CD4-positive, alpha-beta T cell treated with Interferon gamma for 1 hour (primary cell): ENCODE results near the gene SMIM1.

Experiments used
- DNase-seq: peaks from one replicate; pipeline ENCODE4 v3.0.0-alpha.2; 2020

SMIM1 gene, protein sequence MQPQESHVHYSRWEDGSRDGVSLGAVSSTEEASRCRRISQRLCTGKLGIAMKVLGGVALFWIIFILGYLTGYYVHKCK

DNA sequence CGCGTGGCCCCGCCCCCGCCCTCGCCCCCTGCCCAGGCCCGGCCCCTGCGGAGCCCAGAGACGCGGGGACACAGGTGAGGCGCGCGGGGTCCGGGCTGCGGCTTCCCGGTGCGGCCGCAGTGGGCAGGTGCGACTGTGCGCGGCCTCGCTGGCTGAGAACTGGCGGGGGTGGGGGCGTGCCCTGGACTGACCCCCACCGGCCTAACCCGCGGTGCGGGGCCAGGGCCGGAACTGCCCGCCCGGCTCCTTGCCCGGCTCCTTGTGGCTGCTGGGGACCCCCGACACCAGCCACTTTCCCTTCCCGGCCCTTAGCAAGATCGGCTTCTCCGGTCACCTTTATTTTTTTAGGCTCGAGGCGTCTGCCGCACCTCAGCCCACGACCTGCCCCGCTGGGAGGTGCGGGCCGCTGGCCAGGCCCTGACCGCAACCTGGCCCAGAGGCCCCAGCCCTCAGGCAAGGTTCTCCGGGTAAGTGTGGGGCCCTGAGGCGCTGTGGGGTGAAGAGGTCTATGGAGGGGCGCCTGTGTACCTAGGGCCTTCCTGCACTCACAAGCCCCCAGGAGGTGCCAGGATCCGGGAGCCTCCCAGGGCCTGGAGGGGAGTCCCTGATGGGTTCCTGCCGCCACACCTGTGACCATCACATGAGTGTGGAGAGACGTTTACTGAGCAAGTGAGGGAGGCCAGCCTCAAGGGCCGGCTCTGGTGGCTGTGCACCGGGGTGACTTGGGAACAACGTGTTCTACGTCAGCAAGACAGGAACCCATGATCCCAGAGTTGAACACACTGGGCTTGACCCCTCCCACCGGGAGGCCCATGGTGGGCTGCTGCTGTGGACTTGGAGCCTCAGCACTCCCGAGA, at the start of gene SMIM1:
Gene SMIM1 (plus strand): TSS at position 35 of the 857 bp plus-strand sequence. CDS start 2,625 bp downstream, outside the sequence.
- no peak for DNase-seq

DNA sequence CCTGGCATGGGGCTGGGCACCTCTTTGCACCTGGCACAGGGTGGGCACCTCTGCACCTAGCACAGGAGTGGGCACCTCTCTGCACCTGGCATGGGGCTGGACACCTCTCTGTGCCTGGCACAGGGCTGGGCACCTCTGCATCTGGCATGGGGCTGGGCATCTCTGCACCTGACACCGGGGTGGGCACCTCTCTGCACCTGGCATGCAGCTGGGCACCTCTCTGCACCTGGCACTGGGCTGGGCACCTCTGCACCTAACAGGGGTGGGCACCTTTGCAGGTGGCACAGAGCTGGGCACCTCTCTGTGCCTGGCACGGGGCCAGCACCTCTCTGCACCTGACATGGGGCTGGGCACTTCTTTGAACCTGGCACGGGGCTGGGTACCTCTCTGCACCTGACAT, 49.7 kb upstream of the SMIM1 start:
- DNase-seq = no peak

DNA sequence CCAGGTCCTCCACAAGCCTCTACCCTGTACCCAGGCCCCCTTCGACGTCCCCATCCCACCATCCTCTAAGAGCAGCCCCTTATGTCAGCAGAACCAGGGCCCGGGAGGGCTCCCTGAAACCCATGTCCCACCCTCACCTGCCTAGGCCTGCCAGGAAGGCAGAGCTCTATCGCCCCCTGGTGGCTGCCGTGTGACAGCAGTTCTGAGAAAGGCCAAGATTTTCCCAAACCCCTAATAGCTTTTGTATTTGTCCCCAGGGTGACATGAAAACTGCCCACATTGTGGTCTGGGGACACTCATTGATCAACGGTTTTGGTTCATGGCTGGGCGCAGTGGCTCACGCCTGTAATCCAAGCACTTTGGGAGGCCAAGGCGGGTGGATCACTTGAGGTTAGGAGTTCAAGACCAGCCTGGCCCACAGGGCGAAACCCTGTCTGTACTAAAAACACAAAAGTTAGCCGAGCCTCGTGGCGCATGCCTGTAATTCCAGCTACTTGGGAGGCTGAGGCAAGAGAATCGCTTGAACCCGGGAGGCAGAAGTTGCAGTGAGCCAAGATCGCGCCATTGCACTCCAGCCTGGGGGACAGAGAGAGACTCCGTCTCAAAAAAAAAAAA, 48.0 kb upstream of the SMIM1 start:
- peak; percentile 62 for DNase-seq

DNA sequence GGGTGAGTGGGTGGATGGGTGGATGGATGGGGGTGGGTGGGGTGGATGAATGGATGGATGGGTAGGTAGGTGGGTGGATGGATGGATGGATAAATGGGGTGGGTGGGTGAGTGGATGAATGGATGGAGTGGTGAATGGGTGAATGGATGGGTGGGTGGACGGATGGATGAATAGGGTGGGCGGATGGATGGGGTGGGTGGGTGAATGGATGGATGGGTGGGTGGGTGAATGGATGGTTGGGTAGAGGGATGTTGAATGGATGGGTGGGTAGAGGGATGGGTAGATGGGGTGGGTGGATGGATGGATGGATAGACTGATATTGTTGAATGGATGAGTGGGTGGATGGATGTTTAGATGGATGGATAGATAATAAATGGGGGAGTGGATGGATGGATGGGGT, 47.2 kb upstream of the SMIM1 start:
- no peak for DNase-seq

DNA sequence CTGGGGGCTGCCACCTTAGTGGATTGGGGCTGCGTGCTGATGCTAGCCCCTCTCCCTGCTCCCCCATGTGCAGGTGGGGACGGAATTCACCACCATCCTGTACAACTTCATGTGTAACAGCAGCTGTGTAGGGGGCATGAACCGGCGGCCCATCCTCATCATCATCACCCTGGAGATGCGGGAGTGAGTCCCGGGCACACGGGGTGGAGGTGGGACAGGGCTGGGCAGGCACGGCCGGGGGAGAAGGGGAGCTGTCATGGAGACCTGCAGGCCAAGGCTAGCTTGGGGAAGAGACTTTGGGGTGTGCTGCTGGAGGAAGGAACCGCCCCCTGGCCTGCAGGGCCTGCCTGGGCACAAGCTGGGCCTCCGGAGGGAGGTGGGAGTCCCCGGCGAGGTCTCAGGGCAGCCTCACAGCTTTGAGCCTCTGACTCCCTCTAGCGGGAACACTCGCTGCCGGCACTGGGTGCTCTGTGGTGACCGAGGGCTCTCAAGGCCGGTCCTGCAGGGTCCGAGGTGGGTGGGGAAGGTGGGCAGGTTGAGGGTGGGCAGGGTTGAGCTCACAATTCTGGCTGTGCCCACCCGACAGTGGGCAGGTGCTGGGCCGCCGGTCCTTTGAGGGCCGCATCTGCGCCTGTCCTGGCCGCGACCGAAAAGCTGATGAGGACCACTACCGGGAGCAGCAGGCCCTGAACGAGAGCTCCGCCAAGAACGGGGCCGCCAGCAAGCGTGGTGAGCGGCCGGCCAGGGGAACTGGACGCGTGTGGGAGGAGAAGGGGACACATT, 45.3 kb upstream of the SMIM1 start:
- no peak for DNase-seq

DNA sequence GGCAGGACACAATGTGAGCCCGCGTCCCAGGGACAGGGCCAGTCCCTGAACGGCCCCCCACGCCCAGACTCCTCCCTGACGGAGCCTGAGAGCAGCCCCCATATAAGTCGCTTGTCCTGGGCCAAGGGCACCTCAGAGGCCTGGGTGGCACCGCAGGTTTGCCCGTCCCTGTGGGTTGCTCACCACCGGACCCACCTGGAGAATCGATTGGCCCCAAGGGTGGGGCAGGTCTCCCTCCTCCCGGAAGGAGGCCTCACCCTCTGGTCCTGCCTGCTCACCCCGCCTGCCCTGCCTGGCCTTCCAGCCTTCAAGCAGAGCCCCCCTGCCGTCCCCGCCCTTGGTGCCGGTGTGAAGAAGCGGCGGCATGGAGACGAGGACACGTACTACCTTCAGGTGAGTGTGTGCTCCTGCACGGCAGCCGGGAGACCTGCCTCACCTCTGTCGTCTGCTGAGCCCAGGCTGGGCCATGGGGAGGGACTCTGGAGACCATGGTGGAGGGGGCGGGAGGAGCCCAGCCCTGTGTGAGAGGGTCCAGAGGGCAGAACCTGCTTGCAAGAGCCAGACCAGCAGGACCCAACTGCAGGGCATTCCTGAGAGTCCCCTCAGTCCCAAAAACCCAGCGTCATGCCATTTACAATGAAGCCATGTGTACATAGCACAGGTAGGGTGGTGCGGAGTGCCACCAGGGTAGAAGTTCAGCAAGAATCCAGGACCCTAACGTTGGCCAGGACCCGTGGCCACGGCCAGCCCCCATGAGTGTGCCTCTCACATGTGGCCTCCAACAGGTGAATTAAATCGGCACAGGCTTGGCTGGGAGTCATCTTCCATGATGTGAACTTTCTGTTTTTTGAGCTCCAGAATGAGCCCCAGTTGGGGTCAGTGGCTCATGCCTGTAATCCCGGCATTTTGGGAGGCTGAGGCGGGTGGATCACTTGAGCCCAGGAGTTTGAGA, 44.4 kb upstream of the SMIM1 start:
- DNase-seq = no peak

DNA sequence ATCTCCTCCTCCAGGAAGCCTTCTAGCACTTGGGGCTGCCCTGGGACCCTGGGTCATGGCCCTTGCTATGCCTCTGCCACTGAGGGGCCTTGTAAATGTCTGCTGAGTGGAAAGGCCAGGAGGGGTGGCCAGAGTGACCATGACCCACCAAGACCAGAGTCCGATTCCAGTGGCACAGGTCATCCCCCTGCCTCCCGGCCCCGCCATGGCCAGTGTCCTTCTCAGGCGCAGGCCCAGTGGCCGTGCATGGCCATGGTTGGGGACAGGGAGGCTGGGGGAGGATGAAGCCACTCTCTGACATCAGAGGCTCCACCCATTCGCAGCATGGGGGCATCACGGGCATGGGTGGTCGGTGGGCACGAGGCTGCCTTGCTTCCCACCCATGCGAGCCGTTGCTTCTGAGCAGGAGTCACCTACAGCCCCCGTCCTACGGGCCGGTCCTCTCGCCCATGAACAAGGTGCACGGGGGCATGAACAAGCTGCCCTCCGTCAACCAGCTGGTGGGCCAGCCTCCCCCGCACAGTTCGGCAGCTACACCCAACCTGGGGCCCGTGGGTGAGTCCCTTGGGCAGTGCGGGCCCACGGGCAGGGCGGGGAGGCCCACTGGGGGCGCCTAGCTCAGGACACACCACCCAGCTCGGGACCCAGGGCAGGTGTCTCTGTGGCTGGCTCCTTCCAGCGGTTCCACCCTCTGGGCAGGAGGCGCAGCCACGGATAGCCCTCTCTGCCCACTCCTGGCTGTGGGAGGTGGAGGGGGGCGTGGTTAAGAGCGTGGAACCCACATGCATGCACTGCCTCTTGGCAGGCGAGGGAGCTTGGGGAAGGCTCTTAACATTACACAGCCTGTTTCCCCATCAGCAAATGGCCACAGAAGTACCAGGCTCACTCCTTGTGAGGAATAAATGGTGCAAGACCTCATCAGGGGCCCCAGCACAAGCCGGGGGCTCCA, 42.7 kb upstream of the SMIM1 start:
- no peak for DNase-seq

DNA sequence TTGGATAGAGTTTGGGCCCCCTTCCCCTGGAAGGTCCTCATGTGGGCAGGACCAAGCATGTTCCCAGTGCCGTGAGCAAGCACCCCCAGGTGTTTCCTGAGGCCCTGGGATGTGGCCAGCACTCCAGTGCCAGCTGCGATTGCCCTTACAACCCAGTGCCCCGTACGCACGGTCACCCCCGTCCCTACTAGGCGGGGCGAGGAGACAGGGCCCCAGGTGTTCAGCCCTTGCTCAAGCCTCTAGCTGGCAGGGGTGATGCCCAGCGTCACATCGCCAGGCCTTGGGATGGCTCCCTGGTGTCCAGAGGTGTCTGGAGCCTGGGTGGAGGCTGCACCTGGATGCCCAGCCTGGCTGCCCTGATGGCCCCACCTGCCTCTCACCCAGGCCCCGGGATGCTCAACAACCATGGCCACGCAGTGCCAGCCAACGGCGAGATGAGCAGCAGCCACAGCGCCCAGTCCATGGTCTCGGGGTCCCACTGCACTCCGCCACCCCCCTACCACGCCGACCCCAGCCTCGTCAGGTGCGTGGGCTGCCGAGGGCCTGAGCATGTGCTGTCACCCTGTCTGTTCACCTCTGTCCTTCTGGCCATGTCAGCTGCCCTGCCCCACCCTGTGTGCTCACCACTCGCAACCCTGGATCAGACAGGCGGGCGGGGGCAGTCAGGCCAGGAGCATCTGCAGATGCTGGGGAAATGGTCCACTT, 41.9 kb upstream of the SMIM1 start:
- no peak for DNase-seq

DNA sequence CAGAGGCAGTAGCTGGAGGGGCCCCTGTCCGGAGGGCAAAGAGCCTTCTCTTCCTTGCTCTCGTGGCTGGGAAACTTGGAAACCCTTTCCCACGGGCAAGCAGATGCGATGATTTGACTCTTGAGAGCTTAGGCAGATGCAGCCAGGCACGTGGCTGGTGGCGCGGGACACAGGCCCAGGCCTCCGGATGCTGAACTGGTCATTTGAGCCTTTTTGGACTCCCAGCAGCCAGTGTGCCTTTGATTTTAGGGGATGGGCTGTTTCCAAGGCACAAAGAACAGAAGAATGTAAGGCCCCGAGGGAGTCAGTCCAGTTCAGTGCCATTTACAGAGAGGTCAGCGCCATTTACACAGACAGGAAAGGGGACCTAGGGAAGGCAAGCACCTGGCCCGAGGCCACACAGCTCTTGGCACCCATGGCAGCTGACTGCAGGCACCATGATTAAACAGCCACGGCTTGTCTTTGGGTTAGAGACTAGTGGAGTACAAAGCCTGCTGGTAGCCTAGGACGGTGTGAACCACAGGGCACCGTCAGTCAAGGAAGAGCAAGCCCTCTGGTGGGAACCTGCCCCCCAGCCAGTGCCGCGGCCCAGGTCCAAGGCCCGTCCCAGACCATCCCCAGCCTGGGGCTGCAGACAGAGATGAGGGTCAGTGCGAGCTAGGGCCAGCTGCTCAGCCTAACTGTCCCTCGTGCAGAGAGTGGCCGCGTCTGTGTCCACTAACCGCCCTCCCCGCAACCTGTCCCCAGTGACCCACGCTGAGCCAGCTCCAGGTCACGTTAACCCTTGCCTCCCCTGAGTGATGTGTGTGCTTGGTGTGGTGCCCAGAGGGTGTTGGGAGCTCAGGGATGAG, 40.7 kb upstream of the SMIM1 start:
- no peak for DNase-seq

DNA sequence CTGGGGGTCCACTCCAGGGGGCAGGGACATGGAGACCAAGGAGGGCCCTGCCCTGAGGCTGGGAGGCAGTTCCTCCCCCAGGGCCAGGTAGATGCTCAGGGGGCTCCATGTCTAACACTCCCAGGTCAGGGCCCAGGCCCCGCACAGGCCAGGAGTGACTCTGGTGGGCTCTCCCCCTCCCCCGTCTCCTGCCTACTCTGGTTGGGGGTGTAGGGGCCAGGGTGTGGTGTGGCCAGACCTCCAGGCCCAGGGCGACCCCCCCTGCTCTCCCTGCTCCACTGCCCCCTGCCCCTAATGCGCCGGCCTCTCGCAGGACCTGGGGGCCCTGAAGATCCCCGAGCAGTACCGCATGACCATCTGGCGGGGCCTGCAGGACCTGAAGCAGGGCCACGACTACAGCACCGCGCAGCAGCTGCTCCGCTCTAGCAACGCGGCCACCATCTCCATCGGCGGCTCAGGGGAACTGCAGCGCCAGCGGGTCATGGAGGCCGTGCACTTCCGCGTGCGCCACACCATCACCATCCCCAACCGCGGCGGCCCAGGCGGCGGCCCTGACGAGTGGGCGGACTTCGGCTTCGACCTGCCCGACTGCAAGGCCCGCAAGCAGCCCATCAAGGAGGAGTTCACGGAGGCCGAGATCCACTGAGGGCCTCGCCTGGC, 40.0 kb upstream of the SMIM1 start:
- DNase-seq = no peak

DNA sequence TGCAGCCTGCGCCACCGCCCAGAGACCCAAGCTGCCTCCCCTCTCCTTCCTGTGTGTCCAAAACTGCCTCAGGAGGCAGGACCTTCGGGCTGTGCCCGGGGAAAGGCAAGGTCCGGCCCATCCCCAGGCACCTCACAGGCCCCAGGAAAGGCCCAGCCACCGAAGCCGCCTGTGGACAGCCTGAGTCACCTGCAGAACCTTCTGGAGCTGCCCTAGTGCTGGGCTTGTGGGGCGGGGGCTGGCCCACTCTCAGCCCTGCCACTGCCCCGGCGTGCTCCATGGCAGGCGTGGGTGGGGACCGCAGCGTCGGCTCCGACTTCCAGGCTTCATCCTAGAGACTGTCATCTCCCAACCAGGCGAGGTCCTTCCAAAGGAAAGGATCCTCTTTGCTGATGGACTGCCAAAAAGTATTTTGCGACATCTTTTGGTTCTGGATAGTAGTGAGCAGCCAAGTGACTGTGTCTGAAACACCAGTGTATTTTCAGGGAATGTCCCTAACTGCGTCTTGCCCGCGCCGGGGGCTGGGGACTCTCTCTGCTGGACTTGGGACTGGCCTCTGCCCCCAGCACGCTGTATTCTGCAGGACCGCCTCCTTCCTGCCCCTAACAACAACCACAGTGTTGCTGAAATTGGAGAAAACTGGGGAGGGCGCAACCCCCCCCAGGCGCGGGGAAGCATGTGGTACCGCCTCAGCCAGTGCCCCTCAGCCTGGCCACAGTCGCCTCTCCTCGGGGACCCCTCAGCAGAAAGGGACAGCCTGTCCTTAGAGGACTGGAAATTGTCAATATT, 39.3 kb upstream of the SMIM1 start:
- DNase-seq = no peak

DNA sequence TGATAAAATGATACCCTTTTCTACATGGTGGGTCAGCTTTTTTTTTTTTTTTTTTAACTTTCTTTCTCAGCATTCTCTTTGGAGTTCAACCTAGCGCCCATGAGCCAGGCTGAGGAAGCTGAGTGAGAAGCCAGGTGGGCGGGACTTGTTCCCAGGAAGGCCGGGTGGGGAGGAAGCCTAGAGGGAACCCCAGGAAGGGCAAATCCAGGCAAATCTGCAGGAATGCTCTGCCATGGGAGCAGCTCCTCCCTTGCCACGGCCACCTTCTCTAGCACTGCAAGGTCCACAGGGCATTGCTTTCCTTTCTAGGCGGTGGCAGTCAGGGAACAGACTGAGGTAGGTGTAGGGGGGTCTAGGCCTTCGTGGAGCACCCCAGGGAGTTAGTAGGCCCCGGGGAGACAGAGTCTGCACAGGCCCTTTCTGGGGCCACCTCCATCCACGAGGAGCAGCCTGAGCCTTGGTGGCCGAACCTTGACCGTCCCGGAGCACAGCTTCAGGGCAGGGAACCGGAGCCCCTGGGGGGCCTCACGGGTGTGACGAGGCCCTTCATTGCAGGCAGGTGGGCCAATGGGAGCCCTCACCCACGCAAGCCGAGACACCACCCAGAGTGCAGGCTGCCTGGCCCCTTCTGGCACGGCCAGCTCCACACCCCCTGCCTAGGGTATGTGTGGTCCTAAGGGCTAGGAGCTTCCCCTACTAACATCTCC, 38.5 kb upstream of the SMIM1 start:
- no peak for DNase-seq

DNA sequence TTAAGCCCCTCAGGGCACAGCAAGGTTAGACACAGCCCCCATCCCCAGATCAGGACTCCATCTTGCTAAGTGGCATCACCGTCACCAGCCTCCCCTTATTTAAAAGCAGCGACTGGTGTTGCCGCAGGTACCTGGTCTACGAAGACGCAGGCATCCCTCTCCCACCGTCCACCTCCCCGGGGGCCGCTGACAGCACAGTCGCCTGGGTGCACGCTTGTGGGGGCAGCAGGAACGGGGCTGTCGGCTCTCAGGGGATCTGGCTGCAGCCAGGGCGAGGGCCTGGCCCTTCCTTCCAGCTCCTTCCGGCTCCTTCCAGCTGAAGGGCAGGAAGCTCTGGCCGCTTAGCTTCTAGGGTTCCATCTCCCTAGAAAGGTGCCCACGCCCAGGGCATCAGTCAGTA, 37.9 kb upstream of the SMIM1 start:
- no peak for DNase-seq

DNA sequence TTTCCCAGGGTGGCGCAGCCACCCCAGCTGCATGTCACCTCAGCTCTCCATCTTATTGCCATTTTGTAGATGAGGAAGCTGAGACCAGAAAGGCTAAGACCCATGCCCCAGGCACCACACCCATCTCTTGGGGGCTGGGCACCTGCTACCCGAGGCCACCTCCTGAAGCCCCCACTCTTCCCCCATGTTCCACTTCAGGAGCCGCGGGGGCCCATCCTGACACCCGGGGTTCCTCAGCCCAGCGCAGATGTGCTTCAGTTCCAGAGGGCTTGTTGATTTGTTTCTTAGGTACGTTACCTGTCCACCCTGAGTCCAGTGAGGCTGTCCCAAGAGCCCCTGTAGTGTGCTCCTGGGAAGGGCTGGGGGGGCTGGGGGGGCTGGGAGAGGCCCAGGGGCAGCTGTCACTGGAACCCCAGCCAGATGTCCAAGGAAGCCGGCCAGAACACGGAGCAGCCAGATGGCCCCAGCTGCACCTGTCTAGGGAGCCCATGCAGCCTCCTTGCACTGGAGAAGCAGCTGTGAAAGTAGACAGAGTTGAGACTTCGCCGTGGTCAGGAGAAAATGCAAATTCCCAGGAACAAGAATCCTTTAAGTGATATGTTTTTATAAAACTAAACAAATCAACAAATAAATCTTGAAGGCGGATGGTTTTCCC, 37.4 kb upstream of the SMIM1 start:
- DNase-seq = no peak

DNA sequence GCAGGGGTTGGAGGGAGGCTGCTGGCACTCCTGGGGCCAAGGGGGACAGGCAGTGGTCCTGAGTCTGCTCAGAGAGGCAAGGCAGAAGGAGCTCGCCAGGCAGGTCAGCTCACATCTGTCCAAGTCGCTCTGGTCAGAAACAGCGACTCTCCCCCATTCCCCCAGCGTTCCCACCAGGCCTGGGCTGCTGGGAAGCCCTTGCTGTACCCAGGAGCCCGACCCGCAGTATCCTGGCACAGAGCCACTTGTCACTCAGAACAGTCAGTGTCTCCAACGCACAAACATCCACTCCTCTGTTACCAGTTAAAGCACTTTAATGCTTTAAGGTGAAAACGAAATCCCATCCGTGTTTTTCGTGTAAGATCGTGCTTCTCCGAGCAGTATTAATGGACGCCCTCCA, 36.9 kb upstream of the SMIM1 start:
- no peak for DNase-seq

DNA sequence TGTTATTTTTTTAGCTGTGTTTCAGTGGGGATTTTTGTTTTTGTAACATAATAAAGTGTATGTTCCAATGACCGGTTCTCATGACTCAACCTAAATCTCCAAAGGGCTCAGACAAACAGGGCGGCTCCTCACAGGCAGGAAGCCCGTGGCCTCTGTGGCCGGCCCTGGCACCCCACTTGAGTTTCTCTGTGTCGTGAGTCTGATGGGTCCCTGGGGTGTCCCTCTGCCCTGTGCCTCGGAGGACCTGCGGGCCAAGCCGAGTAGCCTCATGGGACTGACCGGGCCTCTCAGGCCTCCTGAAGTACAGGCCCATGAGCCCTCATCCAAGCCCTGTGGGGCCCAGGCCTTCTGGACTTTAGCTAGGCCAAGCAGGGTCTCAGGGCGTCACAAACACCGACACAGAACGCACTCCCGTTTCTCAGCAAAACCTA, 36.4 kb upstream of the SMIM1 start:
- DNase-seq = no peak

DNA sequence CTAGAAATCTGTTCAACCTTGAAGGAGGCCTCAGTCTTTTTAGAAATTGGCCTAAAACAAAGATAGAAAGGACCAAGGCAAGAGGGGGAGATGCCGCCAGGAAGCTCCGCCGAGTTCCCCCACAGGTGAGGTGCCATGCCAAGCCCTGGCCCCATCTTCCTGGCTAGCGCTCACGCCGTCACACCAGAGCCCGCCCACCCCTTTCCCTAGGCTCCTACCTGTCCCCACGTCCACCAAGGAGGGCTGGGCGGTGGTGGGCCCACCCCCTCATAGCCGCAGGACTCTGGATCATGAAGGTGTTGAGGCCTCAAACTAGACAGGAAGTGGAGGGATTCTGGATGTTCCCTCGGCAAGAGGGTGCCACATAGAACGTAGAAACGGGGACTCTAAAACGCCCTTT, 35.8 kb upstream of the SMIM1 start:
- no peak for DNase-seq
